A673 (cell line): ENCODE results near the gene DMXL1. TPM values are rescaled to one million over a fixed set of nuclear protein-coding genes. Genes with fewer than 3 reads are reported as not detected.

Source experiments
- BruUV-seq: library from RNA; stranded (reverse); fragments of 400-500 nt; replicated peaks from 2 replicates; lab custom pipeline; 2021; lab: Mats Ljungman, UMichigan
- CTCF ChIA-PET: fragments of 300-600 bp; sonication (Branson Sonifier 250); formaldehyde crosslinking; loops from one replicate; lab custom pipeline; 2022; ENCODE audit warnings: antibody characterized with exemption; lab: Charles Lee
- POLR2A ChIA-PET: fragments of 300-600 bp; sonication (Branson Sonifier 250); formaldehyde crosslinking; loops from one replicate; lab custom pipeline; 2022; ENCODE audit warnings: antibody characterized with exemption; ENCODE audit not compliant: low non-redundant PET; lab: Charles Lee
- DNase-seq: peaks from one replicate; pipeline ENCODE4 v3.0.0-alpha.2; 2015; ENCODE audit warnings: low spot score
- H3K27ac ChIP-seq: fragments of 200-600 bp; sonication (generic); 2 replicates; pipeline ENCODE4 v1.5.1; 2016; ENCODE audit warnings: mixed run types, low read depth, mild to moderate bottlenecking, mixed read lengths, antibody characterized with exemption, low read length; ENCODE audit not compliant: poor library complexity, severe bottlenecking
- H3K27me3 ChIP-seq: fragments of 200-600 bp; sonication (generic); replicated peaks from 2 replicates; pipeline ENCODE4 v1.6.1; 2017; ENCODE audit warnings: mixed run types, low read depth, mild to moderate bottlenecking, mixed read lengths, antibody characterized with exemption, low read length; ENCODE audit not compliant: insufficient read depth, poor library complexity
- H3K36me3 ChIP-seq: fragments of 200-600 bp; sonication (generic); 2 replicates; pipeline ENCODE4 v1.6.1; 2016; ENCODE audit warnings: mixed run types, mild to moderate bottlenecking, mixed read lengths, antibody characterized with exemption, low read length; ENCODE audit not compliant: insufficient read depth, poor library complexity, severe bottlenecking
- H3K4me1 ChIP-seq: fragments of 200-600 bp; sonication (generic); 2 replicates; pipeline ENCODE4 v1.6.1; 2017; ENCODE audit warnings: mixed run types, mild to moderate bottlenecking, mixed read lengths, antibody characterized with exemption, low read length; ENCODE audit not compliant: insufficient read depth, poor library complexity, severe bottlenecking
- H3K4me3 ChIP-seq: fragments of 200-600 bp; sonication (generic); 2 replicates; pipeline ENCODE4 v1.5.1; 2016; ENCODE audit warnings: low read depth, mixed run types, mild to moderate bottlenecking, mixed read lengths, low read length; ENCODE audit not compliant: poor library complexity, severe bottlenecking
- H3K9me3 ChIP-seq: fragments of 200-600 bp; sonication (generic); 2 replicates; pipeline ENCODE4 v1.6.1; 2016; ENCODE audit warnings: mixed run types, low read depth, mild to moderate bottlenecking, mixed read lengths, antibody characterized with exemption, low read length; ENCODE audit not compliant: poor library complexity, severe bottlenecking
- EZH2 ChIP-seq: fragments of 200-600 bp; sonication (generic); IDR thresholded peaks from 2 replicates; pipeline ENCODE4 v1.6.1; 2017; ENCODE audit warnings: borderline replicate concordance, low read depth, mild to moderate bottlenecking, mixed read lengths, antibody characterized with exemption, low read length; ENCODE audit not compliant: poor library complexity, severe bottlenecking
- intact Hi-C: fragments of 100-400 bp; cut with micrococcal nuclease; formaldehyde crosslinking; loops from one replicate; pipeline ENCODE4 v1.10.0; 2022; ENCODE audit not compliant: unreplicated experiment
- total RNA-seq: library from RNA; stranded (reverse); gene quantifications from 2 replicates; pipeline ENCODE4 v1.2.3, GENCODE V29; 2021
- TF ChIP-seq, protein P1 (sequence below): fragments of 300-800, 200-600 bp; sonication (generic); conservative IDR thresholded peaks from 2 replicates; pipeline ENCODE4 v1.5.1; 2017; ENCODE audit warnings: low read depth, mild to moderate bottlenecking, antibody characterized with exemption, low read length, moderate library complexity, mixed read lengths

Gene DMXL1
- total RNA-seq, 1 experiment from 2014 or later: 30.9 TPM

- Histone ChIP-seq H3K4me1 (no peaks in the 10 kb centered on the region), H3K27ac (no peak overlapping the region), H3K36me3 (no peaks in the 10 kb centered on the region), H3K4me3 (no peak overlapping the region), H3K9me3 (no peaks in the 10 kb centered on the region), H3K27me3 (no peaks in the 10 kb centered on the region)
- intact Hi-C loops: no loop called here
- DNase-seq: no peak
- CTCF ChIA-PET: no interaction called here
- POLR2A ChIA-PET: no interaction called here
- TF ChIP-seq, protein P1, sequence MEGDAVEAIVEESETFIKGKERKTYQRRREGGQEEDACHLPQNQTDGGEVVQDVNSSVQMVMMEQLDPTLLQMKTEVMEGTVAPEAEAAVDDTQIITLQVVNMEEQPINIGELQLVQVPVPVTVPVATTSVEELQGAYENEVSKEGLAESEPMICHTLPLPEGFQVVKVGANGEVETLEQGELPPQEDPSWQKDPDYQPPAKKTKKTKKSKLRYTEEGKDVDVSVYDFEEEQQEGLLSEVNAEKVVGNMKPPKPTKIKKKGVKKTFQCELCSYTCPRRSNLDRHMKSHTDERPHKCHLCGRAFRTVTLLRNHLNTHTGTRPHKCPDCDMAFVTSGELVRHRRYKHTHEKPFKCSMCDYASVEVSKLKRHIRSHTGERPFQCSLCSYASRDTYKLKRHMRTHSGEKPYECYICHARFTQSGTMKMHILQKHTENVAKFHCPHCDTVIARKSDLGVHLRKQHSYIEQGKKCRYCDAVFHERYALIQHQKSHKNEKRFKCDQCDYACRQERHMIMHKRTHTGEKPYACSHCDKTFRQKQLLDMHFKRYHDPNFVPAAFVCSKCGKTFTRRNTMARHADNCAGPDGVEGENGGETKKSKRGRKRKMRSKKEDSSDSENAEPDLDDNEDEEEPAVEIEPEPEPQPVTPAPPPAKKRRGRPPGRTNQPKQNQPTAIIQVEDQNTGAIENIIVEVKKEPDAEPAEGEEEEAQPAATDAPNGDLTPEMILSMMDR: no peak
- no peak for TF ChIP-seq EZH2
- no TSS peak for BruUV-seq
Measured at GRCh38 chr5:119187776-119188529, 117.1 kb downstream of the DMXL1 start.

DNA sequence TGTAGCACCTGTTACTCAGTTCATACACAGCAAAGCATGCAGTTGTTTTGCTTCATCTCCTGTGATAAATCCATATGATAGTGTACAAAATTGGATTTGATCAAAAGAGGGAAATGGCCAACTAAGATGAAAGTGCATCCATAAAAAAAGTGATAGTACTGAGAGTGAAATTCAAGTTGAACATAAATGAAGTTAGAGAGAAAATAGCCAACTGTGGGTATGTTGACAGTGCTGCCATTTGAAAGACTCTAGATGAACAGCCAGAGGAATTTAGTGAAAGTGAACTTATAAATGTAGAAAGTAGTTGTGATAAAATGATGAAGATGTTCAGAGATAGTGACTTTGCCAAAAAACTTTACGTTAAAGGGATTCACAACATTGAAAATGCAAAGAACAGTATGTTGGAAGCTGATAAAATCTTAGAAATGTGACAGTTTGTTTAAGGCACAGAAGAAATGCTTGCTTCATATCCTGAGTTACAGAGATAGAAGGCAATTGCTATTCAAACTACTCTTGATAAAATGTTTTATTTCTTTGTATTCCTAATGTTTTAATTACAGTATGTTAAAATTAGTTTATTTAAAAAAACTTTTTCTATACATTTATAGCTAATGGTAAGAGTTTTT lies 119.7 kb downstream of the DMXL1 start:
- no peaks in the 10 kb centered on the region for H3K4me1 ChIP-seq
- no TSS peak for BruUV-seq
- H3K9me3 ChIP-seq: no peaks in the 10 kb centered on the region
- no peaks in the 10 kb centered on the region for H3K27me3 ChIP-seq
- H3K4me3 ChIP-seq: no peak overlapping the region
- intact Hi-C loops: no loop called here
- POLR2A ChIA-PET: no interaction called here
- CTCF ChIA-PET: no interaction called here
- no peaks in the 10 kb centered on the region for H3K36me3 ChIP-seq
- H3K27ac ChIP-seq: no peak overlapping the region
- TF ChIP-seq, protein P1: no peak
- TF ChIP-seq EZH2: no peak
- no peak for DNase-seq

DNA sequence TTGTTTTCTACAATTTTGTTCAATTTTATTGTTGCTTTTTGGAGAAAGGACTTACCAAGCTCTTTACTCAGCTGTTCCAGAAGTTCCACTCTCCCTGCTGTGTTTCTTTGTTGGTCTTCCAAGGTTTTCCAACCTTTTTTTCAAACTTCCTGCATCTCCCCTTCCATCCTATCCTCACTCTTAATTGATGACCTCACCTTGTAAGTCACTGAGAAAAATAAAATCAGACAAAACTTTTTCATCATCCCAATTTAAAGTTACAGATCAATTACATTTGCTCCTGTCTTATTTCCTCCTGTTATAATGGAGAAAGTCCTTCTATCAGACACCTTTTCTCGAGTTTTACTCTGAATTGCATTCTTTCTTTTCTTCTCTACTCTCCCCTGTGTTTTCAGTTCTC lies 121.1 kb downstream of the DMXL1 start:
- no peaks in the 10 kb centered on the region for H3K36me3 ChIP-seq
- intact Hi-C loops: no loop called here
- no peaks in the 10 kb centered on the region for H3K9me3 ChIP-seq
- ChIA-PET CTCF (no interaction called here), POLR2A (no interaction called here)
- BruUV-seq: no TSS peak
- H3K4me1 ChIP-seq: no peaks in the 10 kb centered on the region
- no peak overlapping the region for H3K27ac ChIP-seq
- H3K4me3 ChIP-seq: no peak overlapping the region
- no peak for TF ChIP-seq EZH2
- TF ChIP-seq, protein P1: no peak
- no peak for DNase-seq
- H3K27me3 ChIP-seq: no peaks in the 10 kb centered on the region
